HL-60 (cell line): ENCODE measurements around the gene ALK.

Source experiments
- CTCF ChIP-seq: IDR thresholded peaks from one replicate; pipeline ENCODE4 v1.5.1; 2011; ENCODE audit warnings: low read length, control low read depth, inconsistent platforms; ENCODE audit not compliant: insufficient read depth
- GABPA ChIP-seq: IDR thresholded peaks from 2 replicates; pipeline ENCODE4 v1.6.1; 2012; ENCODE audit warnings: low read depth
- POLR2AphosphoS5 ChIP-seq: IDR thresholded peaks from 2 replicates; pipeline ENCODE4 v1.6.1; 2012; ENCODE audit warnings: low read depth
- SPI1 ChIP-seq: IDR thresholded peaks from 2 replicates; pipeline ENCODE4 v1.6.1; 2012; ENCODE audit warnings: low read depth, mild to moderate bottlenecking, borderline replicate concordance

- no peak for TF ChIP-seq CTCF
- no peak for TF ChIP-seq GABPA
- no peak for TF ChIP-seq POLR2AphosphoS5
- TF ChIP-seq SPI1: no peak
Observed at GRCh38 chr2:29527947-29528346, 393.4 kb downstream of the ALK start.
